ENCODE measurements around the gene FOXL3.

GRCh38 chr7:255721-256361 lies 34.1 kb upstream of the FOXL3 start:
- TF ChIP-seq EZH2phosphoT487 (IDR thresholded peaks at IDR 0.05; ENCODE audit: low read depth), result no peak
- TF ChIP-seq, protein P1, sequence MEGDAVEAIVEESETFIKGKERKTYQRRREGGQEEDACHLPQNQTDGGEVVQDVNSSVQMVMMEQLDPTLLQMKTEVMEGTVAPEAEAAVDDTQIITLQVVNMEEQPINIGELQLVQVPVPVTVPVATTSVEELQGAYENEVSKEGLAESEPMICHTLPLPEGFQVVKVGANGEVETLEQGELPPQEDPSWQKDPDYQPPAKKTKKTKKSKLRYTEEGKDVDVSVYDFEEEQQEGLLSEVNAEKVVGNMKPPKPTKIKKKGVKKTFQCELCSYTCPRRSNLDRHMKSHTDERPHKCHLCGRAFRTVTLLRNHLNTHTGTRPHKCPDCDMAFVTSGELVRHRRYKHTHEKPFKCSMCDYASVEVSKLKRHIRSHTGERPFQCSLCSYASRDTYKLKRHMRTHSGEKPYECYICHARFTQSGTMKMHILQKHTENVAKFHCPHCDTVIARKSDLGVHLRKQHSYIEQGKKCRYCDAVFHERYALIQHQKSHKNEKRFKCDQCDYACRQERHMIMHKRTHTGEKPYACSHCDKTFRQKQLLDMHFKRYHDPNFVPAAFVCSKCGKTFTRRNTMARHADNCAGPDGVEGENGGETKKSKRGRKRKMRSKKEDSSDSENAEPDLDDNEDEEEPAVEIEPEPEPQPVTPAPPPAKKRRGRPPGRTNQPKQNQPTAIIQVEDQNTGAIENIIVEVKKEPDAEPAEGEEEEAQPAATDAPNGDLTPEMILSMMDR (IDR thresholded peaks at IDR 0.05; ENCODE audit: low read depth, low read length), result no peak
